GM23338 (cell line): Measurements from ENCODE around the gene DGKH. TPM values are rescaled to one million over a fixed set of nuclear protein-coding genes. Genes with fewer than 3 reads are reported as not detected.

Experiments
- ATAC-seq: fragments of 200-7000 bp; cut with Tn5 transposase; 3 replicates; pipeline ENCODE4 v1.9.1; 2020
- DNase-seq: peaks from one replicate; pipeline ENCODE4 v3.0.0-alpha.2; 2015; ENCODE audit warnings: low spot score
- H2AFZ ChIP-seq: fragments of 200-600 bp; sonication (generic); 2 replicates; pipeline ENCODE4 v1.8.0; 2016; ENCODE audit warnings: antibody characterized with exemption, mild to moderate bottlenecking, moderate library complexity
- H3F3A ChIP-seq: fragments of 200-600 bp; sonication (generic); replicated peaks from 2 replicates; pipeline ENCODE4 v1.8.0; 2017; ENCODE audit warnings: antibody characterized with exemption, mixed run types, low read depth
- H3K27ac ChIP-seq: fragments of 200-600 bp; sonication (generic); 2 replicates; pipeline ENCODE4 v1.6.1; 2016; ENCODE audit warnings: low read depth
- H3K27me3 ChIP-seq: fragments of 200-600 bp; sonication (generic); 2 replicates; pipeline ENCODE4 v1.8.0; 2016; ENCODE audit warnings: mild to moderate bottlenecking, mixed run types, moderate library complexity; ENCODE audit not compliant: insufficient read depth
- H3K36me3 ChIP-seq: fragments of 200-600 bp; sonication (generic); 2 replicates; pipeline ENCODE4 v1.8.0; 2016; ENCODE audit warnings: mild to moderate bottlenecking; ENCODE audit not compliant: insufficient read depth
- H3K4me1 ChIP-seq: fragments of 200-600 bp; sonication (generic); 2 replicates; pipeline ENCODE4 v1.8.0; 2016; ENCODE audit warnings: mild to moderate bottlenecking, moderate library complexity; ENCODE audit not compliant: insufficient read depth
- H3K4me2 ChIP-seq: fragments of 200-600 bp; sonication (generic); 2 replicates; pipeline ENCODE4 v1.7.1; 2017; ENCODE audit warnings: mixed run types
- H3K4me3 ChIP-seq: fragments of 200-600 bp; sonication (generic); 2 replicates; pipeline ENCODE4 v1.6.1; 2016; ENCODE audit warnings: mixed run types
- H3K79me2 ChIP-seq: fragments of 200-600 bp; sonication (generic); replicated peaks from 2 replicates; pipeline ENCODE4 v1.8.0; 2017; ENCODE audit warnings: mild to moderate bottlenecking; ENCODE audit not compliant: insufficient read depth
- H3K9me2 ChIP-seq: fragments of 200-600 bp; sonication (generic); 2 replicates; pipeline ENCODE4 v1.8.0; 2017; ENCODE audit not compliant: insufficient read depth
- H4K20me1 ChIP-seq: fragments of 200-600 bp; sonication (generic); replicated peaks from 2 replicates; pipeline ENCODE4 v1.8.0; 2017; ENCODE audit warnings: mild to moderate bottlenecking; ENCODE audit not compliant: insufficient read depth
- H3K27ac Mint-ChIP-seq: 2 replicates; pipeline ENCODE4 v1.8.0; 2020; ENCODE audit warnings: inconsistent platforms, mild to moderate bottlenecking, moderate library complexity, mixed read lengths
- H3K27me3 Mint-ChIP-seq: 3 replicates; pipeline ENCODE4 v1.8.0; 2022; ENCODE audit warnings: low read depth, mild to moderate bottlenecking, moderate library complexity, mixed read lengths, inconsistent platforms; ENCODE audit not compliant: insufficient read depth, poor library complexity
- H3K36me3 Mint-ChIP-seq: 3 replicates; pipeline ENCODE4 v1.8.0; 2021; ENCODE audit warnings: low read depth, mild to moderate bottlenecking, inconsistent platforms, moderate library complexity, mixed read lengths
- H3K4me1 Mint-ChIP-seq: 3 replicates; pipeline ENCODE4 v1.8.0; 2020; ENCODE audit warnings: mild to moderate bottlenecking, inconsistent platforms, mixed read lengths
- H3K4me3 Mint-ChIP-seq: 3 replicates; pipeline ENCODE4 v1.8.0; 2021; ENCODE audit warnings: moderate library complexity, mild to moderate bottlenecking, inconsistent platforms, mixed read lengths
- H3K9me3 Mint-ChIP-seq: 3 replicates; pipeline ENCODE4 v1.8.0; 2020; ENCODE audit warnings: moderate library complexity, mild to moderate bottlenecking, inconsistent platforms, mixed read lengths
- EZH2phosphoT487 ChIP-seq: fragments of 200-600 bp; sonication (generic); IDR thresholded peaks from one replicate; pipeline ENCODE4 v1.8.1; 2018; ENCODE audit warnings: antibody characterized with exemption; ENCODE audit not compliant: unreplicated experiment
- JUNB ChIP-seq: IDR thresholded peaks from one replicate; pipeline ENCODE4 v1.6.1; 2016; ENCODE audit warnings: antibody characterized with exemption; ENCODE audit not compliant: unreplicated experiment
- POLR2AphosphoS5 ChIP-seq: IDR thresholded peaks from 2 replicates; pipeline ENCODE4 v1.6.1; 2016; ENCODE audit warnings: antibody characterized with exemption, low read depth
- REST ChIP-seq: IDR thresholded peaks from one replicate; pipeline ENCODE4 v1.6.1; 2018; ENCODE audit warnings: antibody characterized with exemption; ENCODE audit not compliant: unreplicated experiment
- STAT1 ChIP-seq: IDR thresholded peaks from one replicate; pipeline ENCODE4 v1.6.1; 2016; ENCODE audit warnings: antibody characterized with exemption; ENCODE audit not compliant: unreplicated experiment
- ZNF114 ChIP-seq: fragments of 250-450 bp; sonication (Bioruptor Pico); IDR thresholded peaks from 2 replicates; pipeline ENCODE4 v1.5.0; 2020; ENCODE audit warnings: mild to moderate bottlenecking, moderate library complexity
- polyA plus RNA-seq: library from polyadenylated mRNA; unstranded; fragments of >200 nt; fragmentation: Nextera tagmentation; extraction: Ambion mirVana; gene quantifications from 2 replicates; pipeline ENCODE4 v1.2.1, GENCODE V29; 2016
- total RNA-seq: library from RNA; depleted of rRNA; stranded (reverse); fragments of >200 nt; shearing (Covaris generic); gene quantifications from 2 replicates; pipeline ENCODE4 v1.2.3, GENCODE V29; 2014
- TF ChIP-seq, protein P1 (sequence below), 2 experiments: fragments of 200-600 bp in 1 of 2; sonication (generic) in 1 of 2; conservative IDR thresholded peaks; 2 replicates each; pipeline versions ENCODE4 v1.5.1 to v1.6.1; 2016 to 2017; ENCODE audit warnings: antibody characterized with exemption in 2 of 2, low read depth in 2 of 2, mild to moderate bottlenecking in 2 of 2, moderate library complexity in 1 of 2
- TF ChIP-seq, protein P2 (sequence below): IDR thresholded peaks from 2 replicates; pipeline ENCODE4 v1.6.1; 2016; ENCODE audit warnings: antibody characterized with exemption

DGKH gene
- total and polyA plus RNA-seq, 2 experiments from 2014 or later, result 2.1 to 7.5 TPM

DNA sequence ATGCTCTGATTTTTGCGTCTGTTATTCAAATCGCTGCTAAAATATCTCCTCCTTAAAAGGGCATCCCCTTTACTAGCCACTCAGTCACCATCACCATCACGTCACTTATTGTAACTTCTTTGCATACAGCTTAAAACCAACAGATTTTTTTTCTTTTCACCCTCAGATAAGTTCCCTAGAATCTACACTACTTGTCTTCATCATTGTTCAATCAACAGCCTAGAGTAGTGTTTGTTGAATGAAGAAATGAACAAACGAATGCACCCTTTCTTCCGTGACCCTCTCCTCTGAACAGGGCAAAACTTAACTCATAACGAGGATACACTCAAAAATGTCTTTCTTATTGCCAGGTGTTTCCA lies 222.4 kb downstream of the DGKH start:
- H3K27me3 Mint-ChIP-seq, result peaks cover 15% of the 10 kb centered on the region

DNA sequence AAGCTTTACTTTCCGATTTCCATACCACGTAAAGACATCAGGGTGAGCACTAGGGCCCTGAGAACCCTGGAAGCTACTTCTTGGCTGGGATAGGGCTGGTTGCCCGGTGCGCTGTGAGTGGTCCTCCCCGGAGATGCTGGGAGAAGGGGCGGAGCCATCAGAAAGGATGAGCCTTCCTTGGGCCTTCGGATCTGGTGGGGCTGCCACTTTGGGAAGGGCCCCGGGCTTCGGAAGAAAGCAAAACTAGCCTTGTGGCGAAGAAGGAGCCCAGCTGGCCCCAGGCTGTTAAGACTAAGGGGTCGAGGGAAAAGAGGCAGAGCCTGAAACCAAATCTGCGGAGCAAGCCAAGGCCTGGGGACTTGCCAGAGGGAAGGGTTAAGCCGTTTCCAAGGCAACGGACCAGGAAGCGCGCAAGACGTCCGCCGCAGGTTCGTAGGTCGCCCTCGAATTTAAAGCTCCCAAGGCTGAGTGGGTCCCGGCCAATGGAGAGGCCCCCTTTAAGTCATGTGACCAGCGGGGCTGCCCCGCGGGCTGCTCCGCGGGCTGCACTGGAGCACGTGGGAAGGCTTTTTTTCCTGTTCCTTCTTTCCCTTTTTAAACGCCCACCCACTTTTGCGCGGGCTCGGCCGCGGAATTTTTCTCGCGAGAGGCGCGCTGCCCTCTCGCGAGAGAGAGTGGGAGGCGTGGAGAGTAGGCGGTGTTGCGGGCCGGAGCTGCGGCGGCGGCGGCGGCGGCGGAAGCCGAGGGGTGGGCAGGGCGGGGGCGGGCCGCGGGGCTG lies 223.1 kb downstream of the DGKH start:
- Histone ChIP-seq H3K27me3 (no peaks in the 10 kb centered on the region), H3K79me2 (peaks cover 43% of the 10 kb centered on the region), H3K9me2 (no peaks in the 10 kb centered on the region), H3K4me3 (peak overlapping the region; percentile 68), H3K4me1 (peaks cover 22% of the 10 kb centered on the region), H3F3A (peaks cover 5% of the 10 kb centered on the region; the same call in 1 of the 2 replicates), H4K20me1 (no peaks in the 10 kb centered on the region), H3K27ac (peak overlapping the region; percentile 55), H2AFZ (peak overlapping the region; percentile 89), H3K4me2 (peak overlapping the region; percentile 76), H3K36me3 (no peaks in the 10 kb centered on the region)
- Mint-ChIP-seq H3K36me3 (peaks cover 20% of the 10 kb centered on the region), H3K27ac (peak overlapping the region; percentile 95), H3K4me1 (peaks cover 38% of the 10 kb centered on the region), H3K9me3 (peaks cover 27% of the 10 kb centered on the region), H3K27me3 (peaks cover 15% of the 10 kb centered on the region), H3K4me3 (peak overlapping the region; percentile 98)
- DNase-seq, result peak; percentile 97
- ATAC-seq, result peak; percentile 83
- TF ChIP-seq EZH2phosphoT487 (no peak), REST (no peak), ZNF114 (CRISPR knock-in tag) (no peak), JUNB (peak; percentile 74), POLR2AphosphoS5 (peak; percentile 28; the same call in 1 of the 2 replicates)
- TF ChIP-seq, protein P1, sequence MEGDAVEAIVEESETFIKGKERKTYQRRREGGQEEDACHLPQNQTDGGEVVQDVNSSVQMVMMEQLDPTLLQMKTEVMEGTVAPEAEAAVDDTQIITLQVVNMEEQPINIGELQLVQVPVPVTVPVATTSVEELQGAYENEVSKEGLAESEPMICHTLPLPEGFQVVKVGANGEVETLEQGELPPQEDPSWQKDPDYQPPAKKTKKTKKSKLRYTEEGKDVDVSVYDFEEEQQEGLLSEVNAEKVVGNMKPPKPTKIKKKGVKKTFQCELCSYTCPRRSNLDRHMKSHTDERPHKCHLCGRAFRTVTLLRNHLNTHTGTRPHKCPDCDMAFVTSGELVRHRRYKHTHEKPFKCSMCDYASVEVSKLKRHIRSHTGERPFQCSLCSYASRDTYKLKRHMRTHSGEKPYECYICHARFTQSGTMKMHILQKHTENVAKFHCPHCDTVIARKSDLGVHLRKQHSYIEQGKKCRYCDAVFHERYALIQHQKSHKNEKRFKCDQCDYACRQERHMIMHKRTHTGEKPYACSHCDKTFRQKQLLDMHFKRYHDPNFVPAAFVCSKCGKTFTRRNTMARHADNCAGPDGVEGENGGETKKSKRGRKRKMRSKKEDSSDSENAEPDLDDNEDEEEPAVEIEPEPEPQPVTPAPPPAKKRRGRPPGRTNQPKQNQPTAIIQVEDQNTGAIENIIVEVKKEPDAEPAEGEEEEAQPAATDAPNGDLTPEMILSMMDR (conservative IDR thresholded peaks at IDR 0.05; ENCODE audit: low read depth in 2 of 2), result no peak
- TF ChIP-seq, protein P2, sequence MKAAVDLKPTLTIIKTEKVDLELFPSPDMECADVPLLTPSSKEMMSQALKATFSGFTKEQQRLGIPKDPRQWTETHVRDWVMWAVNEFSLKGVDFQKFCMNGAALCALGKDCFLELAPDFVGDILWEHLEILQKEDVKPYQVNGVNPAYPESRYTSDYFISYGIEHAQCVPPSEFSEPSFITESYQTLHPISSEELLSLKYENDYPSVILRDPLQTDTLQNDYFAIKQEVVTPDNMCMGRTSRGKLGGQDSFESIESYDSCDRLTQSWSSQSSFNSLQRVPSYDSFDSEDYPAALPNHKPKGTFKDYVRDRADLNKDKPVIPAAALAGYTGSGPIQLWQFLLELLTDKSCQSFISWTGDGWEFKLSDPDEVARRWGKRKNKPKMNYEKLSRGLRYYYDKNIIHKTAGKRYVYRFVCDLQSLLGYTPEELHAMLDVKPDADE, result no peak

More for the DNA sequence above, 222.4 kb downstream of the DGKH start:
- no peak for TF ChIP-seq STAT1
- Histone ChIP-seq H3K36me3 (no peaks in the 10 kb centered on the region), H3K4me2 (peak overlapping the region; percentile 76), H3K27me3 (no peaks in the 10 kb centered on the region), H3K4me1 (peaks cover 20% of the 10 kb centered on the region), H3K79me2 (peaks cover 36% of the 10 kb centered on the region), H3F3A (peaks cover 5% of the 10 kb centered on the region; the same call in 1 of the 2 replicates), H4K20me1 (no peaks in the 10 kb centered on the region), H3K9me2 (no peaks in the 10 kb centered on the region), H3K27ac (no peak overlapping the region), H3K4me3 (peak overlapping the region; percentile 68), H2AFZ (peak overlapping the region; percentile 89)
- H3K4me1 Mint-ChIP-seq, result peaks cover 34% of the 10 kb centered on the region
- H3K4me3 Mint-ChIP-seq, result peak overlapping the region; percentile 98
- no peak overlapping the region for H3K27ac Mint-ChIP-seq
- DNase-seq, result no peak
- no peak for ATAC-seq
- peaks cover 27% of the 10 kb centered on the region for H3K9me3 Mint-ChIP-seq
- H3K36me3 Mint-ChIP-seq, result peaks cover 20% of the 10 kb centered on the region
